IMR-90 (cell line): ENCODE results near the gene SLC25A3. TPM values are rescaled to one million over a fixed set of nuclear protein-coding genes. Genes with fewer than 3 reads are reported as not detected.

ENCODE experiments used
- ATAC-seq: fragments of 200-7000 bp; cut with Tn5 transposase; 2 replicates; pipeline ENCODE4 v1.9.1; 2020; ENCODE audit warnings: low read depth, mild to moderate bottlenecking, moderate library complexity
- BruUV-seq: library from RNA; stranded (reverse); fragments of 400-500 nt; replicated peaks from 2 replicates; lab custom pipeline; 2021; lab: Mats Ljungman, UMichigan
- CTCF ChIA-PET: fragments of 300-600 bp; formaldehyde crosslinking; extraction: SDS; loops from one replicate; lab custom pipeline; 2021; ENCODE audit warnings: antibody characterized with exemption; lab: Yijun Ruan, JAX
- POLR2A ChIA-PET: fragments of 300-600 bp; sonication (Branson Sonifier 250); formaldehyde crosslinking; loops from one replicate; lab custom pipeline; 2022; ENCODE audit warnings: antibody characterized with exemption; ENCODE audit not compliant: unreplicated experiment; lab: Charles Lee
- DNase-seq: peaks from one replicate; pipeline ENCODE4 v3.0.0; 2013
- H2AFZ ChIP-seq: replicated peaks from 2 replicates; pipeline ENCODE3; 2013; ENCODE audit warnings: low read length, mild to moderate bottlenecking; ENCODE audit not compliant: poor library complexity
- H2AK5ac ChIP-seq: 2 replicates; pipeline ENCODE4 v1.6.1; 2013; ENCODE audit warnings: low read depth, low read length, inconsistent platforms
- H2AK9ac ChIP-seq: replicated peaks from 2 replicates; pipeline ENCODE3; 2013; ENCODE audit warnings: mild to moderate bottlenecking, low read depth, low read length, moderate library complexity; ENCODE audit not compliant: poor library complexity
- H2BK120ac ChIP-seq: 2 replicates; pipeline ENCODE4 v1.6.1; 2013; ENCODE audit warnings: low read depth, low read length, inconsistent platforms
- H2BK15ac ChIP-seq: 3 replicates; pipeline ENCODE4 v1.6.1; 2013; ENCODE audit warnings: low read depth, low read length, inconsistent platforms
- H2BK20ac ChIP-seq: 2 replicates; pipeline ENCODE4 v1.6.1; 2013; ENCODE audit warnings: low read depth, mild to moderate bottlenecking, inconsistent platforms, low read length, moderate library complexity
- H2BK5ac ChIP-seq: 2 replicates; pipeline ENCODE4 v1.6.1; 2013; ENCODE audit warnings: mild to moderate bottlenecking, low read depth, low read length, inconsistent platforms; ENCODE audit not compliant: poor library complexity, severe bottlenecking
- H3K14ac ChIP-seq: replicated peaks from 2 replicates; pipeline ENCODE4 v1.6.1; 2013; ENCODE audit warnings: low read depth, low read length, inconsistent platforms
- H3K18ac ChIP-seq: 2 replicates; pipeline ENCODE4 v1.6.1; 2013; ENCODE audit warnings: low read depth, low read length, control low read depth
- H3K23ac ChIP-seq: 2 replicates; pipeline ENCODE4 v1.6.1; 2013; ENCODE audit warnings: low read depth, low read length, inconsistent platforms
- H3K27ac ChIP-seq: 2 replicates; pipeline ENCODE4 v1.5.1; 2013; ENCODE audit warnings: mild to moderate bottlenecking, control low read depth, low read length; ENCODE audit not compliant: insufficient read depth
- H3K27me3 ChIP-seq: 2 replicates; pipeline ENCODE4 v1.6.1; 2013; ENCODE audit warnings: low read length; ENCODE audit not compliant: control insufficient read depth, insufficient read depth
- H3K36me3 ChIP-seq: 2 replicates; pipeline ENCODE4 v1.6.1; 2013; ENCODE audit warnings: low read length, mixed read lengths; ENCODE audit not compliant: control insufficient read depth, insufficient read depth
- H3K4ac ChIP-seq: 2 replicates; pipeline ENCODE4 v1.6.1; 2013; ENCODE audit warnings: low read depth, low read length, inconsistent platforms
- H3K4me1 ChIP-seq: 2 replicates; pipeline ENCODE4 v1.6.1; 2013; ENCODE audit warnings: low read length, mixed read lengths; ENCODE audit not compliant: control insufficient read depth, insufficient read depth
- H3K4me2 ChIP-seq: 2 replicates; pipeline ENCODE4 v1.6.1; 2013; ENCODE audit warnings: low read depth, mild to moderate bottlenecking, control low read depth, low read length, moderate library complexity
- H3K4me3 ChIP-seq: 2 replicates; pipeline ENCODE4 v1.5.1; 2013; ENCODE audit warnings: low read depth, mild to moderate bottlenecking, control low read depth, low read length, moderate library complexity; ENCODE audit not compliant: insufficient read depth
- H3K56ac ChIP-seq: 2 replicates; pipeline ENCODE4 v1.6.1; 2013; ENCODE audit warnings: low read length, inconsistent platforms; ENCODE audit not compliant: insufficient read depth; ENCODE audit errors: extremely low read depth
- H3K79me1 ChIP-seq, 2 experiments: 2 replicates each; pipeline ENCODE4 v1.6.1; 2013; ENCODE audit warnings: low read length in 2 of 2, inconsistent platforms in 1 of 2, low read depth in 1 of 2
- H3K9ac ChIP-seq: 2 replicates; pipeline ENCODE4 v1.6.1; 2013; ENCODE audit warnings: low read depth, low read length, control low read depth
- H3K9me1 ChIP-seq: 2 replicates; pipeline ENCODE4 v1.6.1; 2013; ENCODE audit warnings: low read length, inconsistent platforms; ENCODE audit not compliant: insufficient read depth
- H3K9me3 ChIP-seq: 2 replicates; pipeline ENCODE4 v1.6.1; 2013; ENCODE audit warnings: low read length; ENCODE audit not compliant: control insufficient read depth, insufficient read depth
- H4K20me1 ChIP-seq: 2 replicates; pipeline ENCODE4 v1.6.1; 2013; ENCODE audit warnings: low read length, inconsistent platforms; ENCODE audit not compliant: insufficient read depth
- H4K5ac ChIP-seq: 2 replicates; pipeline ENCODE4 v1.6.1; 2013; ENCODE audit warnings: mild to moderate bottlenecking, low read depth, low read length, control low read depth
- H4K8ac ChIP-seq, 2 experiments: 2 replicates each; pipeline ENCODE4 v1.6.1; 2013; ENCODE audit warnings: low read depth in 2 of 2, low read length in 2 of 2, control low read depth in 1 of 2, inconsistent platforms in 1 of 2
- H4K91ac ChIP-seq: 2 replicates; pipeline ENCODE4 v1.6.1; 2013; ENCODE audit warnings: low read depth, low read length, inconsistent platforms; ENCODE audit not compliant: insufficient read depth
- BHLHE40 ChIP-seq: fragments of 150-350 bp; IDR thresholded peaks from 2 replicates; pipeline ENCODE4 v1.6.1; 2016; ENCODE audit warnings: mild to moderate bottlenecking, low read depth, low read length
- CEBPB ChIP-seq: IDR thresholded peaks from 2 replicates; pipeline ENCODE4 v1.6.1; 2012; ENCODE audit warnings: low read depth, low read length, improper control_type of control experiment
- CHD1 ChIP-seq: IDR thresholded peaks from 2 replicates; pipeline ENCODE4 v1.6.1; 2012; ENCODE audit warnings: low read depth, low read length, improper control_type of control experiment
- FOS ChIP-seq: fragments of 150-350 bp; IDR thresholded peaks from 2 replicates; pipeline ENCODE4 v1.6.1; 2016; ENCODE audit warnings: low read depth, low read length
- MAFK ChIP-seq: IDR thresholded peaks from 2 replicates; pipeline ENCODE4 v1.6.1; 2012; ENCODE audit warnings: low read depth, low read length, improper control_type of control experiment
- MAZ ChIP-seq: IDR thresholded peaks from 2 replicates; pipeline ENCODE4 v1.6.1; 2012; ENCODE audit warnings: low read depth, mild to moderate bottlenecking, low read length, improper control_type of control experiment, moderate library complexity, borderline replicate concordance
- MXI1 ChIP-seq: IDR thresholded peaks from 2 replicates; pipeline ENCODE4 v1.6.1; 2012; ENCODE audit warnings: low read depth, mild to moderate bottlenecking, low read length, moderate library complexity, borderline replicate concordance
- NFE2L2 ChIP-seq: fragments of 150-350 bp; IDR thresholded peaks from 2 replicates; pipeline ENCODE4 v1.6.1; 2016; ENCODE audit warnings: low read depth, mild to moderate bottlenecking, low read length
- POLR2A ChIP-seq: IDR thresholded peaks from 2 replicates; pipeline ENCODE4 v1.6.1; 2012; ENCODE audit warnings: mild to moderate bottlenecking, low read depth, low read length
- RCOR1 ChIP-seq: IDR thresholded peaks from 2 replicates; pipeline ENCODE4 v1.6.1; 2012; ENCODE audit warnings: mild to moderate bottlenecking, low read length, improper control_type of control experiment; ENCODE audit not compliant: insufficient replicate concordance
- RFX5 ChIP-seq: IDR thresholded peaks from 2 replicates; pipeline ENCODE4 v1.8.0; 2012; ENCODE audit warnings: low read depth, mild to moderate bottlenecking, low read length, moderate library complexity
- SMC3 ChIP-seq: fragments of 150-350 bp; IDR thresholded peaks from 2 replicates; pipeline ENCODE4 v1.6.1; 2016; ENCODE audit warnings: low read depth, mild to moderate bottlenecking, antibody characterized with exemption, low read length, moderate library complexity
- WGBS, 2 experiments: methylation state at CpG; one replicate each; pipeline versions ENCODE4 v1.1.5 to v1.1.7; 2013; ENCODE audit warnings: missing lambda C conversion rate in 2 of 2; ENCODE audit not compliant: insufficient read length in 1 of 2; ENCODE audit errors: extremely low coverage in 2 of 2; 5-methylcytosine and 5-hydroxymethylcytosine counted together
- dilution Hi-C: fragments of 300-500 bp; cut with HindIII; formaldehyde crosslinking; loops from one replicate; pipeline ENCODE4 v1.14.3; 2018; ENCODE audit warnings: low sequenced_read_pairs; ENCODE audit not compliant: unreplicated experiment
- in situ Hi-C: fragments of 300-500 bp; cut with MboI; formaldehyde crosslinking; loops from 3 replicates; pipeline ENCODE4 v1.14.3; 2019; ENCODE audit warnings: low sequenced_read_pairs, inconsistent platforms, mixed read lengths
- intact Hi-C: fragments of 100-400 bp; cut with micrococcal nuclease; formaldehyde crosslinking; loops from 2 replicates; pipeline ENCODE4 v1.10.0; 2022
- polyA plus RNA-seq, 3 experiments: library from polyadenylated mRNA; depleted of rRNA; stranded (reverse); fragments of >200 nt; gene quantifications; 2 replicates each; pipeline ENCODE4 v1.2.3, GENCODE V29; 2012; ENCODE audit warnings: low replicate concordance in 1 of 3
- total RNA-seq: library from RNA; depleted of rRNA; stranded (reverse); fragments of >200 nt; gene quantifications from 2 replicates; pipeline ENCODE4 v1.2.3, GENCODE V29; 2012
- TF ChIP-seq, protein P1 (sequence below): fragments of 150-350 bp; IDR thresholded peaks from 2 replicates; pipeline ENCODE4 v1.6.1; 2017; ENCODE audit warnings: mild to moderate bottlenecking, antibody characterized with exemption, low read length, low read depth

SLC25A3 gene
- total and polyA plus RNA-seq, 2 of the 4 experiments (the other 2 are of a cell fraction) = 657 to 861 TPM

DNA sequence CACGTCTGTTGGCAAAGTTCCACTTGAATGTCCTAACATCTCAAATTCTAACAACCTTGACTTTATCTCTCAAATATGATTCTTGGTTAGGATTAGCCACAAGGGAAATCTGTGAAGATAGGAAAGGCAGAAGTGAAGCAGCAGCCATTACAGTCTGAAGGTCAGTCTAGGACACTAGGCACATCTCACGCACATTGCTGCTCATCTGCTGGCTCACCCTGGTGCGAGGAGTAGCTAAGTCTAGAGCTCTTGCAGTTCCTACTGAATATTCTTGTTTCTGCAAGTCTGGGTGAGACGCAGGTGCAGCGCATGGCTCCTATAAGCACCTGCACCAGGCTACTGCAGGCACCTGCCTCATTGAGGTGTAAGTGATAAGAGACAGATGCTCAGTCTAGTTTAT, 6.4 kb upstream of the SLC25A3 start:
- H4K5ac ChIP-seq = no peak overlapping the region
- no peak for TF ChIP-seq MXI1
- no peak for TF ChIP-seq RCOR1
- TF ChIP-seq NFE2L2 = no peak
- TF ChIP-seq POLR2A = no peak
- no peak for TF ChIP-seq MAFK
- TF ChIP-seq CEBPB = no peak
- no peak for TF ChIP-seq SMC3
- no peak for TF ChIP-seq RFX5
- no peak for TF ChIP-seq FOS
- TF ChIP-seq MAZ = no peak
- no peak for TF ChIP-seq CHD1
- TF ChIP-seq, protein P1, sequence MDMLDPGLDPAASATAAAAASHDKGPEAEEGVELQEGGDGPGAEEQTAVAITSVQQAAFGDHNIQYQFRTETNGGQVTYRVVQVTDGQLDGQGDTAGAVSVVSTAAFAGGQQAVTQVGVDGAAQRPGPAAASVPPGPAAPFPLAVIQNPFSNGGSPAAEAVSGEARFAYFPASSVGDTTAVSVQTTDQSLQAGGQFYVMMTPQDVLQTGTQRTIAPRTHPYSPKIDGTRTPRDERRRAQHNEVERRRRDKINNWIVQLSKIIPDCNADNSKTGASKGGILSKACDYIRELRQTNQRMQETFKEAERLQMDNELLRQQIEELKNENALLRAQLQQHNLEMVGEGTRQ = no peak
- TF ChIP-seq BHLHE40 = no peak
- no peak overlapping the region for H2BK5ac ChIP-seq
- no peak overlapping the region for H4K91ac ChIP-seq
- no peak overlapping the region for H2AK5ac ChIP-seq
- no peaks in the 10 kb centered on the region for H3K27me3 ChIP-seq
- no peaks in the 10 kb centered on the region for H4K20me1 ChIP-seq
- no peak overlapping the region for H3K4me3 ChIP-seq
- no TSS peak for BruUV-seq
- ATAC-seq (no peak), DNase-seq (no peak)
- H3K56ac ChIP-seq = no peak overlapping the region
- 90% methylated on average over 2 of the region's 5 CpGs; no CpG with 5 or more reads in 1 of the 2 experiments for WGBS, 2 experiments
- H2BK15ac ChIP-seq = no peak overlapping the region
- no peaks in the 10 kb centered on the region for H3K79me1 ChIP-seq
- no peaks in the 10 kb centered on the region for H3K9me3 ChIP-seq
- H2BK20ac ChIP-seq = no peak overlapping the region
- POLR2A ChIA-PET = no interaction called here
- H4K8ac ChIP-seq = no peak overlapping the region
- no peaks in the 10 kb centered on the region for H3K4me1 ChIP-seq
- no peak overlapping the region for H3K23ac ChIP-seq
- H3K14ac ChIP-seq = no peak overlapping the region
- H3K9ac ChIP-seq = no peak overlapping the region
- dilution Hi-C loops (no loop called here), in situ Hi-C loops (no loop called here), intact Hi-C loops (no loop called here)
- no peak overlapping the region for H3K4me2 ChIP-seq
- H2AK9ac ChIP-seq = no peak overlapping the region
- H2BK120ac ChIP-seq = no peak overlapping the region
- no peak overlapping the region for H3K4ac ChIP-seq
- no peak overlapping the region for H3K18ac ChIP-seq
- 0 out of 2 replicates have a peak, but pooled peaks cover 3% of the 10 kb centered on the region for H3K9me1 ChIP-seq
- no peak overlapping the region for H3K27ac ChIP-seq
- no peaks in the 10 kb centered on the region for H3K36me3 ChIP-seq
- CTCF ChIA-PET = interaction anchor here (0.6 to 1.0 kb wide), 4 partner anchors 20 to 218 kb away, joined by 4 to 8 read pairs (median 6); no protein-coding TSS in a partner anchor
- no peak overlapping the region for H2AFZ ChIP-seq
